Cerebellar cortex (tissue), 1 donor: ENCODE results near the gene DGKQ.
"Not testable (repeated sequence)": the region's sequence is repeated elsewhere in the genome, so short reads cannot be mapped to it uniquely, and the experiment has no call there.

ENCODE experiments used
- DNase-seq: peaks from one replicate; pipeline ENCODE4 v3.0.0-alpha.2; 2015; ENCODE audit warnings: low spot score

The DGKQ gene

GRCh38 chr4:924107-925096, 49.0 kb downstream of the DGKQ start:
- no peak for DNase-seq

- no peak for DNase-seq
These were observed 51.5 kb downstream of the DGKQ start for GRCh38 chr4:921830-922331.

GRCh38 chr4:919004-919680, 54.2 kb downstream of the DGKQ start:
- not testable (repeated sequence) for DNase-seq

GRCh38 chr4:918591-918990, 54.8 kb downstream of the DGKQ start:
- not testable (repeated sequence) for DNase-seq

- no peak for DNase-seq
These were observed 55.4 kb downstream of the DGKQ start for GRCh38 chr4:917992-918391.

- no peak for DNase-seq
These were observed 55.9 kb downstream of the DGKQ start for GRCh38 chr4:917466-917865.

GRCh38 chr4:915595-915994, 57.8 kb downstream of the DGKQ start:
- no peak for DNase-seq

GRCh38 chr4:915041-915474, 58.3 kb downstream of the DGKQ start:
- no peak for DNase-seq

- no peak for DNase-seq
These were observed 58.8 kb downstream of the DGKQ start for GRCh38 chr4:914531-914930.

GRCh38 chr4:913280-913618, 60.1 kb downstream of the DGKQ start:
- DNase-seq, result no peak

GRCh38 chr4:912548-913279, 60.7 kb downstream of the DGKQ start:
- DNase-seq, result peak; percentile 77

- peak; percentile 36 for DNase-seq
These were observed 61.4 kb downstream of the DGKQ start for GRCh38 chr4:911871-912490.

- no peak for DNase-seq
These were observed 62.1 kb downstream of the DGKQ start for GRCh38 chr4:911221-911751.

GRCh38 chr4:910366-911091, 62.8 kb downstream of the DGKQ start:
- no peak for DNase-seq

- no peak for DNase-seq
These were observed 63.5 kb downstream of the DGKQ start for GRCh38 chr4:909821-910220.

- DNase-seq, result no peak
These were observed 64.2 kb downstream of the DGKQ start for GRCh38 chr4:909131-909571.
